Measurements from ENCODE around the gene MED16.
"Not testable (repeated sequence)": the region's sequence is repeated elsewhere in the genome, so short reads cannot be mapped to it uniquely, and the experiment has no call there.

MED16 gene

DNA sequence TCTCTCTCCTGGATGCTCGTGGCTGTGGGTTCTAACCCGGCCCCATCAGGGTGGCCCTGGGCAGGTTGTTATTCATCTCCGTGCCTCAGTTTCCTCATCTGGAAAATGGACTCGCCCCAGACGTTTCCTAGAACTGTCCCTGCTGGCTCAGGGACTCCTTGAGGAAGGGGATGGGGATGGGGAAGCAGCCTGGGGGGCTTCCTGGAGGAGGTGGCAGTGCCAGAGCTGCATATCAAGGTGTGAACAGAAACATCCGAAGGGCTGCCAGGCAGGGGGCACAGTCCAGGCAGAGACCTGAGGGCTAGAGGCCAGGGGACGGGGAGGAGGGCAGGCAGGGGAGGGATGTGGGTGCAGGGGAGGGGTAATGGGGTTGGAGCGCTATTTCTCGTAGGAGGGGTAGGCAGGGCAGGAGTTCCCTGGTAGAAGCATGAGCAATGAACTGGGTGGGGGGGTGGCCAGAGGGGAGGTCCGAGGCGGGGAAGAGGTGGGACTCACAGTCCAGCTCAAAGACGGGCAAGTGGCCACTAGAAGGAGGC, 44.5 kb downstream of the MED16 start:
- no peak overlapping the region for H3K4me3 ChIP-seq (ENCODE audit: low read depth, low read length)
- no peak for DNase-seq (ENCODE audit: low read depth)
- no peak for TF ChIP-seq CTCF (IDR thresholded peaks at IDR 0.05; ENCODE audit: control insufficient read depth, extremely low read depth, insufficient read depth)

DNA sequence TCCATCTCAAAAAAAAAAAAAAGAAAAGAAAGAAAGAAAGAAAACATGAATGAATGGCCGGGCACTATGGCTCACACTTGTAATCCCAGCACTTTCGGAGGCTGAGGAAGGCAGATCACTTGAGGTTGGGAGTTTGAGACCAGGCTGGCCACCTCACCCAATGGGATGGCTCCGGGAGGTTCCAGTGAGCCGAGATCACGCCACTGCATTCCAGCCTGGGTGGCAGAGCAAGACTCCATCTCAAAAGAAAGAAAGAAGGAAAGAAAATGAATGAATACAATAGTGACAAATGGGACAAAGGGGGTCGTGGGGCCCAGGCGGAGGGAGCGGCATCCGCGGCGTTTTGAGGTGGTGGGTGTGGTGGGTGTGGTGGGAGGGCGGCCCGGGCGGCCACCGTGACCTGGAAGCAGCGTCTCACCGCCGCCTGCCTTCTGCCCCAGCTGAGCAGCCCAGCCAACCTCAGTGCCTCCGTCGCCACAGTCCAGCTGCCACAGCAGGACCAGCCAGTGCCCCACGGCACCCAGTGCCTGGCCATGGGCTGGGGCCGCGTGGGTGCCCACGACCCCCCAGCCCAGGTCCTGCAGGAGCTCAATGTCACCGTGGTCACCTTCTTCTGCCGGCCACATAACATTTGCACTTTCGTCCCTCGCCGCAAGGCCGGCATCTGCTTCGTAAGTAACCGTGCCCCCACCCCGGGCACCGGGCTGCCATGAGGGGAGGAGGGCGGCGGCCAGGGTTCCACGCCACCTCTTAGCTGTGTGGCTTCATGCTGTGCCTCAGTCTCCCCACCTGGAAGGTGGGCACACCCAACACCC, 47.1 kb downstream of the MED16 start:
- TF ChIP-seq CTCF (IDR thresholded peaks at IDR 0.05; ENCODE audit: control insufficient read depth, extremely low read depth, insufficient read depth) = no peak
- no peak overlapping the region for H3K4me3 ChIP-seq (ENCODE audit: low read depth, low read length)

GRCh38 chr19:844546-844971, 48.4 kb downstream of the MED16 start:
- no peak overlapping the region for H3K4me3 ChIP-seq (ENCODE audit: low read depth, low read length)
- no peak for DNase-seq (ENCODE audit: low read depth)
- TF ChIP-seq CTCF (IDR thresholded peaks at IDR 0.05; ENCODE audit: control insufficient read depth, extremely low read depth, insufficient read depth) = no peak

More for the DNA sequence above, 47.1 kb downstream of the MED16 start:
- DNase-seq (ENCODE audit: low read depth) = no peak

DNA sequence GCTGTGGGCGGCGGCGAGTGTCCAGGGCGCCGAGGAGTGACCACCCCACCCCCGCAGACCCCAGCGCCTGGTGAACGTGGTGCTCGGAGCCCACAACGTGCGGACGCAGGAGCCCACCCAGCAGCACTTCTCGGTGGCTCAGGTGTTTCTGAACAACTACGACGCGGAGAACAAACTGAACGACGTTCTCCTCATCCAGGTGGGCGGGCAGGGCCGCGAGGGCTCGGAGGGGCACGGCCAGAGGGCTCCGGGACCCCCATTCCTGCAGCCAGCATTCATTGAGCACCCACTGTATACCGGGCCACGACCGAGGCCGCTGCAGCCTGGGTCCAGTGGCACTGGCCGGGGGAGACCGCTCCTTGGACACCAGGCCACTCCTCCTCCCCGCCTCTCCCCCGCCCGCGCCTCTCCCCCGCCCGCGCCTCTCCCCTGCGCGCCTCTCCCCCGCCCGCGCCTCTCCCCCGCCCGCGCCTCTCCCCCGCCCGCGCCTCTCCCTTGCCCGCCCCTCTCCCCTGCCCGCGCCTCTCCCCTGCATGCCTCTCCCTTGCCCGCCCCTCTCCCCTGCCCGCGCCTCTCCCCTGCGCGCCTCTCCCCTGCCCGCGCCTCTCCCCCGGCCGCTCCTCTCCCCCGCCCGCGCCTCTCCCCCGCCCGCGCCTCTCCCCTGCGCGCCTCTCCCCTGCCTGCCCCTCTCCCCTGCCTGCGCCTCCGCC, 49.0 kb downstream of the MED16 start:
- TF ChIP-seq CTCF (IDR thresholded peaks at IDR 0.05; ENCODE audit: control insufficient read depth, extremely low read depth, insufficient read depth) = no peak

DNA sequence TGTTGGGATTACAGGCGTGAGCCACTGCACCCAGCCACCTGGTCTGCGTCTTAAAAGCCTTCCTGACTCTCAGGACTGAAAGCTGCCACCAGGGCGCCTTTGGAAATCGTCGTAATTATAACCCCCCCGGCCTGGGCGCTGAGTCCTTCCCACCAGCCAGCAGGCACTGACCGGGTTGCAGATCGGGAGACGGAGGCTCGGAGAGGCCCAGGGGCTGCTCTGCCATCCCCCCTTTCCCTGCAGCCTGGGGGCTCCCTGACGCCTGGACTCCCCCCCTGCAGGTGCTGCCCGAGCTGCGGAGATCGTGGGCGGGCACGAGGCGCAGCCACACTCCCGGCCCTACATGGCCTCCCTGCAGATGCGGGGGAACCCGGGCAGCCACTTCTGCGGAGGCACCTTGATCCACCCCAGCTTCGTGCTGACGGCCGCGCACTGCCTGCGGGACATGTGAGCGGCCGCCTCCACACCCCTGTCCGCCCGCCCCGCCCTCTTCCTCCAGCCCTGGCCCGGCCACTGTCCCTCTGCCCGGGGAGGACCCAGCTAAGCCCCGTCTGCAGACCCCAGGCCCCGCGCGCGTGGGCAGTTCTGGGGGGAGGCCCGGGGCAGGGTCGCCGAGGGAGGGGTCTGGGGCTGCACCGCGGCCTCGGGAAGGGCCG, 49.7 kb downstream of the MED16 start:
- TF ChIP-seq CTCF (IDR thresholded peaks at IDR 0.05; ENCODE audit: control insufficient read depth, extremely low read depth, insufficient read depth) = no peak
- 0 out of 2 replicates have a peak overlapping the region, but pooled peaks have one; percentile 18 for H3K4me3 ChIP-seq (ENCODE audit: low read depth, low read length)
- DNase-seq (ENCODE audit: low read depth) = no peak

More for the DNA sequence above, 49.0 kb downstream of the MED16 start:
- H3K4me3 ChIP-seq (ENCODE audit: low read depth, low read length) = 0 out of 2 replicates have a peak overlapping the region, but pooled peaks have one; percentile 18
- DNase-seq (ENCODE audit: low read depth) = no peak

GRCh38 chr19:842802-843179, 50.2 kb downstream of the MED16 start:
- DNase-seq (ENCODE audit: low read depth); H3K4me3 ChIP-seq (ENCODE audit: low read depth, low read length): not testable (repeated sequence)
